ENCODE measurements around the gene ACAT2.
A peak's percentile ranks its signal among the peaks of the same experiment; 100 is the strongest.
"Not testable (repeated sequence)": the region's sequence is repeated elsewhere in the genome, so short reads cannot be mapped to it uniquely, and the experiment has no call there.

The ACAT2 gene

GRCh38 chr6:159761873-159762680 lies at the start of gene ACAT2:
Gene ACAT2 (plus strand): TSS chr6:159762045. CDS start chr6:159762088, 43 bp downstream.
- peak; percentile 98 for DNase-seq (ENCODE audit: low spot score)

GRCh38 chr6:159712389-159712788 lies 49.5 kb upstream of the ACAT2 start:
- not testable (repeated sequence) for DNase-seq (ENCODE audit: low spot score)

GRCh38 chr6:159713984-159714383 lies 47.9 kb upstream of the ACAT2 start:
- DNase-seq (ENCODE audit: low spot score) = no peak

GRCh38 chr6:159714404-159714803 lies 47.4 kb upstream of the ACAT2 start:
- DNase-seq (ENCODE audit: low spot score) = no peak

GRCh38 chr6:159715166-159715565 lies 46.7 kb upstream of the ACAT2 start:
- DNase-seq (ENCODE audit: low spot score) = no peak

- DNase-seq (ENCODE audit: low spot score) = no peak
Measured at GRCh38 chr6:159715605-159716004, 46.2 kb upstream of the ACAT2 start.

GRCh38 chr6:159716247-159717096 lies 45.4 kb upstream of the ACAT2 start:
- DNase-seq (ENCODE audit: low spot score) = peak; percentile 76

- no peak for DNase-seq (ENCODE audit: low spot score)
Measured at GRCh38 chr6:159718634-159719033, 43.2 kb upstream of the ACAT2 start.

GRCh38 chr6:159719287-159719686 lies 42.6 kb upstream of the ACAT2 start:
- DNase-seq (ENCODE audit: low spot score) = no peak

- no peak for DNase-seq (ENCODE audit: low spot score)
Measured at GRCh38 chr6:159720708-159721107, 41.1 kb upstream of the ACAT2 start.

GRCh38 chr6:159721981-159722380 lies 39.9 kb upstream of the ACAT2 start:
- not testable (repeated sequence) for DNase-seq (ENCODE audit: low spot score)

GRCh38 chr6:159722655-159723054 lies 39.2 kb upstream of the ACAT2 start:
- no peak for DNase-seq (ENCODE audit: low spot score)

- no peak for DNase-seq (ENCODE audit: low spot score)
Measured at GRCh38 chr6:159723259-159723658, 38.6 kb upstream of the ACAT2 start.

- no peak for DNase-seq (ENCODE audit: low spot score)
Measured at GRCh38 chr6:159724778-159725177, 37.1 kb upstream of the ACAT2 start.

GRCh38 chr6:159725208-159725607 lies 36.6 kb upstream of the ACAT2 start:
- not testable (repeated sequence) for DNase-seq (ENCODE audit: low spot score)

- DNase-seq (ENCODE audit: low spot score) = no peak
Measured at GRCh38 chr6:159726255-159726917, 35.5 kb upstream of the ACAT2 start.

- DNase-seq (ENCODE audit: low spot score) = peak; percentile 95
Measured at GRCh38 chr6:159726918-159727716, 34.7 kb upstream of the ACAT2 start, which contains the start of gene WTAP. Gene WTAP (plus strand): TSS chr6:159727506. CDS start chr6:159736266, 8,760 bp downstream.

GRCh38 chr6:159727717-159728445 lies 34.0 kb upstream of the ACAT2 start:
- peak; percentile 54 for DNase-seq (ENCODE audit: low spot score)

- no peak for DNase-seq (ENCODE audit: low spot score)
Measured at GRCh38 chr6:159728531-159728964, 33.3 kb upstream of the ACAT2 start.

- no peak for DNase-seq (ENCODE audit: low spot score)
Measured at GRCh38 chr6:159729598-159730331, 32.1 kb upstream of the ACAT2 start.

All from AG08396 (cell line).